ENCODE results near the gene MICALL2.
"Not testable (repeated sequence)": the region's sequence is repeated elsewhere in the genome, so short reads cannot be mapped to it uniquely, and the experiment has no call there.

MICALL2 gene

GRCh38 chr7:1445341-1445740 is 13.9 kb downstream of the MICALL2 start:
- no peak overlapping the region for H3K4me3 ChIP-seq (ENCODE audit: low read depth, low read length)
- TF ChIP-seq CTCF (IDR thresholded peaks at IDR 0.05; ENCODE audit: insufficient read depth, low read depth, low read length, missing control alignments) = no peak
- DNase-seq (ENCODE audit: low read depth) = no peak

GRCh38 chr7:1444925-1445322 is 14.3 kb downstream of the MICALL2 start:
- TF ChIP-seq CTCF (IDR thresholded peaks at IDR 0.05; ENCODE audit: insufficient read depth, low read depth, low read length, missing control alignments) = no peak
- H3K4me3 ChIP-seq (ENCODE audit: low read depth, low read length) = no peak overlapping the region
- DNase-seq (ENCODE audit: low read depth) = no peak

- H3K4me3 ChIP-seq (ENCODE audit: low read depth, low read length) = no peak overlapping the region
- TF ChIP-seq CTCF (IDR thresholded peaks at IDR 0.05; ENCODE audit: insufficient read depth, low read depth, low read length, missing control alignments) = no peak
- DNase-seq (ENCODE audit: low read depth) = no peak
These were observed 14.9 kb downstream of the MICALL2 start for GRCh38 chr7:1444214-1444924.

- DNase-seq (ENCODE audit: low read depth) = not testable (repeated sequence)
These were observed 15.6 kb downstream of the MICALL2 start for GRCh38 chr7:1443587-1444200.

GRCh38 chr7:1442355-1443124 is 16.7 kb downstream of the MICALL2 start:
- TF ChIP-seq CTCF (IDR thresholded peaks at IDR 0.05; ENCODE audit: insufficient read depth, low read depth, low read length, missing control alignments) = no peak

More at GRCh38 chr7:1443587-1444200, 15.6 kb downstream of the MICALL2 start:
- not testable (repeated sequence) for H3K4me3 ChIP-seq (ENCODE audit: low read depth, low read length)

GRCh38 chr7:1441615-1442354 is 17.5 kb downstream of the MICALL2 start:
- TF ChIP-seq CTCF (IDR thresholded peaks at IDR 0.05; ENCODE audit: insufficient read depth, low read depth, low read length, missing control alignments) = no peak
- no peak overlapping the region for H3K4me3 ChIP-seq (ENCODE audit: low read depth, low read length)
- DNase-seq (ENCODE audit: low read depth) = no peak

More at GRCh38 chr7:1442355-1443124, 16.7 kb downstream of the MICALL2 start:
- no peak overlapping the region for H3K4me3 ChIP-seq (ENCODE audit: low read depth, low read length)
- no peak for DNase-seq (ENCODE audit: low read depth)

- no peak for TF ChIP-seq CTCF (IDR thresholded peaks at IDR 0.05; ENCODE audit: insufficient read depth, low read depth, low read length, missing control alignments)
- DNase-seq (ENCODE audit: low read depth) = no peak
- H3K4me3 ChIP-seq (ENCODE audit: low read depth, low read length) = no peak overlapping the region
These were observed 18.6 kb downstream of the MICALL2 start for GRCh38 chr7:1440620-1441019.

Data from GM12865 (cell line).